Tongue (tissue), 2 donors: ENCODE measurements around the gene CD44. TPM values are rescaled to one million over a fixed set of nuclear protein-coding genes. Genes with fewer than 3 reads are reported as not detected.
"Not testable (repeated sequence)": the region's sequence is repeated elsewhere in the genome, so short reads cannot be mapped to it uniquely, and the experiment has no call there.

Source experiments
- DNase-seq: peaks from one replicate; pipeline ENCODE4 v3.0.0-alpha.2; 2015
- total RNA-seq: library from RNA; depleted of rRNA; stranded (reverse); fragments of >200 nt; gene quantifications from one replicate; pipeline ENCODE4 v1.2.3, GENCODE V29; 2014

The CD44 gene
- total RNA-seq, 1 donor from 2014 or later: 201 TPM

GRCh38 chr11:35214226-35214770, 75.3 kb downstream of the CD44 start:
- no peak for DNase-seq

- DNase-seq: no peak
Measured at GRCh38 chr11:35214792-35215193, 75.8 kb downstream of the CD44 start.

- no peak for DNase-seq
Measured at GRCh38 chr11:35215945-35216344, 77.0 kb downstream of the CD44 start.

GRCh38 chr11:35216962-35217678, 78.1 kb downstream of the CD44 start:
- DNase-seq: no peak

DNA sequence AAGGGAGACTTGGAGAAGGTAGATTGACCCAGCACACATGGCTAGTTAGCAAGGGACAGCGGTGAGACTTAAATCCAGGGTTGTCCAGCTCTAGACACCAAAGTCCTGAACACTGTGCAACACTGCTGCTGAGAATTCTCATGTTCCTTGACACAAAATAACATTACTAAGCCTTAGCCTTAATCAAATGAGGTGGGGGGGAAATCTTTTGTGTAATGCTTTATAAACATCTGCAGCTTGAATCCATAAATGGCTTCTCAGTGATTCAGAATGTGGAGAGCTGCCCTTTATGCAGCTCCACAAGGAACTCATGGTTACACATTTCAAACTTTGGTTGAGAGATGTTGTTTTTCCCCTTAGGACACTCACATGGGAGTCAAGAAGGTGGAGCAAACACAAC, 80.0 kb downstream of the CD44 start:
- no peak for DNase-seq

GRCh38 chr11:35223371-35223796, 84.4 kb downstream of the CD44 start:
- DNase-seq: peak; percentile 97

DNA sequence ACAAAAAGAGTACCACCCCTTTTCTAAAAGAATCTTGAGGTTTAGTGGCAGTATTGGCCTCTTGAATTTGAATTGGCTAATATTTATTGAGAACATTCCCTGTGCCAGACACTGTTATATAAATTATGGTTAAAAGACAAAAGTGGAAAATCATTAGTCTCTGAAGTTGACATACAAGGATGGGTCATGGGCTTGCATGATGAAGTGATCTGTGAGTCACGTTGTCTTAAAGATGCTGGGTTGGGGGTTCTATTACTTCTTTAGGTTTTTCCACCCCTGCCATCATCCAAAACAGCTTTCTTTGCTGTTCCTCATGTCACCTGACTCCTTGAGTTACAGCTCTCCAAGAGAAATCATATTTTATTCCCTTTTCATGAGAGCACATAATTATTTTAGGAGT, 85.0 kb downstream of the CD44 start:
- DNase-seq: no peak

DNA sequence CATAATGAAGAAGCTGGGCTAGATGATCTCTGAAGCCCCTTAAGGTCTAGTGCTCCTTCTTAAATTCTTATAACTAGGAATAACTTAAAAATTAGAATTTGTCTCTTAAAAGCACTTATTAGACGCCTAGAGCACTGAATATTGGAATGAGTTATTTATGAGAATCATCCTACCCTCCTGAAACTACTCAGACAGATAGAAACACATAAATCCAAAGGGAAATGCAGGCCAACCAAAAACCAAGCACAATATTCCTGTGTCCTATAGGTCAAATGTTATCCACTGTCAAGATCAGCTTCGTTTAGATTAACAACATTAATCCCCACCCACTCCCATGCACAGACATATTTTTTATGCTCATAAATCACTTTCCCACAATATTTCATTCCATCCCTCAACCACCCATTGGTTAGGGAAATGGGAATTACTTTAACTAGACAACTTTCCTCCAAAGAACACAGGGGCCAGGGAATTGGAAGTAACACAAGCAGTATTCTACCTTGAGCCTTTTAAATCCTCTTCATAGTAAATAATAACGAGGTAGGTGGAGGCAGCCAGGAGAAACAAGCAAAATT, 87.1 kb downstream of the CD44 start:
- DNase-seq: no peak

DNA sequence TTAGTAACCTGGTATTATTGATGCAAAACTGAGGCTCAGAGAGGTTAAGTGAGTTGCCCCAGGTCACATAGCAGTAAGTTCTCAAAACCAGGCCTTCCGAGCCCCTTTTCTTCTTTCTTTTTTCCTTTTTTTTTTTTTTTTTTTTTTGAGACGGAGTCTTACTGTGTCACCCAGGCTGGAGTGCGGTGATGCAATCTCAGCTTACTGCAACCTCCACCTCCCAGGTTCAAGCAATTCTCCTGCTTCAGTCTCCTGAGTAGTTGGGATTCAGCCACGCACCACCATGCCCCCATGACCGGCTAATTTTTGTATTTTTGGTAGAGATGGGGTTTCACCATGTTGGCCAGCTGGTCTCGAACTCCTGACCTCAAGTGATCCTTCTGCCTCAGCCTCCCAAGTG, 87.8 kb downstream of the CD44 start:
- DNase-seq: not testable (repeated sequence)

- no peak for DNase-seq
Measured at GRCh38 chr11:35227576-35228327, 88.8 kb downstream of the CD44 start.

DNA sequence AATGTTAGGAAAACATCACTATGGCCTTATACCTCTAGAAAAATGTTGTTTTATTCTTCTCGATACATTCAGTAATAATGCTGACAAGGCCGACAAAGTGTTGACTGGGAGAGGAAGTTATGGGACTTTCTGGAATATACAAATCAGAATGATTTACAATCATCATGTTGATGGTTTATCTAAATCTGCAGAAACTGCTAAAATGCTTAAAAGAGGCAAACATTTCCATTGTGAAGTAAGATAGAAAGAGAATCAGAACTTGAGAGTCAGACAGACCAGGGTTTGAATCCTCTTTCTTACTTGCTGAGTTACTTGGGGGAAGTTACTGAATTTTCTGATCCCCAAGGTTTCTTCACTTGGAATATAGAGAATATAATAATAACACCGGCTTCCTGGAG, 89.4 kb downstream of the CD44 start:
- DNase-seq: no peak

- no peak for DNase-seq
Measured at GRCh38 chr11:35230388-35230787, 91.4 kb downstream of the CD44 start.

DNA sequence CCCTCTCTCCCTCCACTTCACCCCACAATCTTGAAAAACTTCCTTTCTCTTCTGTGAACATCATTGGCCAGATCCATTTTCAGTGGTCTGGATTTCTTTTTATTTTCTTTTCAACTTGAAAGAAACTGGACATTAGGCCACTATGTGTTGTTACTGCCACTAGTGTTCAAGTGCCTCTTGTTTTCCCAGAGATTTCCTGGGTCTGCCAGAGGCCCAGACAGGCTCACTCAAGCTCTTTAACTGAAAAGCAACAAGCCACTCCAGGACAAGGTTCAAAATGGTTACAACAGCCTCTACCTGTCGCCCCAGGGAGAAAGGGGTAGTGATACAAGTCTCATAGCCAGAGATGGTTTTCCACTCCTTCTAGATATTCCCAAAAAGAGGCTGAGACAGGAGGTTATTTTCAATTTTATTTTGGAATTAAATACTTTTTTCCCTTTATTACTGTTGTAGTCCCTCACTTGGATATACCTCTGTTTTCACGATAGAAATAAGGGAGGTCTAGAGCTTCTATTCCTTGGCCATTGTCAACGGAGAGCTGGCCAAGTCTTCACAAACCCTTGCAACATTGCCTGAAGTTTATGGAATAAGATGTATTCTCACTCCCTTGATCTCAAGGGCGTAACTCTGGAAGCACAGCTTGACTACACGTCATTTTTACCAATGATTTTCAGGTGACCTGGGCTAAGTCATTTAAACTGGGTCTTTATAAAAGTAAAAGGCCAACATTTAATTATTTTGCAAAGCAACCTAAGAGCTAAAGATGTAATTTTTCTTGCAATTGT, 92.3 kb downstream of the CD44 start:
- no peak for DNase-seq

GRCh38 chr11:35232891-35233330, 93.9 kb downstream of the CD44 start:
- DNase-seq: no peak

- DNase-seq: no peak
Measured at GRCh38 chr11:35233518-35233917, 94.5 kb downstream of the CD44 start.

- no peak for DNase-seq
Measured at GRCh38 chr11:35234460-35235156, 95.6 kb downstream of the CD44 start.

GRCh38 chr11:35235157-35235468, 96.1 kb downstream of the CD44 start:
- DNase-seq: no peak

- DNase-seq: no peak
Measured at GRCh38 chr11:35235498-35235897, 96.5 kb downstream of the CD44 start.

DNA sequence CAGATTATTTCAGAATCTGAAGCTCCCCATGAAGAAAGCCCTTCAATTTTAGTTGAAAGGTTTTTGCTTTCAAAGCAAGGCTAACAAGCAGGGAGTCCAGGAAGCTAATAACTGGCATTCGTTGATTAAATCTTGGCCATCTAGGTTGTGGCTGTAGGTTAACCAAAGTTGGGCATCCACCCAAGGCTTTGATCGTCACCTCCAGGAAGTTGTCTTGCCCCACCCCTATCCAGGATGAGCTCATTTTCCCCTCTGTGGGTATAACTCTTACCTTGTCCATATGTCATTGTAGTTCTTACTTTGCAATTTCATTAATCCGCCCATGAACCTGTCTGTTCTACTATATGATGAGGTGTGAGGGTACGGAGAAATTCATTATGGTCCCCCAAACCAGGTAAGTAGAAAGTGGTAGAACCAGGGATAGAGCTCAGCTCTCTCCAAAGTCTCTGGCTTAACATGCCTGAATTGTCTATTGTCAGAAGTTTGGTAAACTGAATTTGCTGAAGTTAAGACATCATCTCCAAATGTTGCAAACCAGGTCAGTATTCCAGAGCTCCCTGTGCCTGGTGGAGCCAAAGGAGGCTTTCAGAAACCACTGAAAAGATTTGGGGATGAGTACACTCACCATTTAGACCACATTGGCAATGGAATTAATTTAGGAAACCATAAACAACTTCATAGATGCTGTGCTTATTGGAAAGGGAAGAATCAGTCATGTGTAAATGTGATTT, 97.1 kb downstream of the CD44 start:
- no peak for DNase-seq

DNA sequence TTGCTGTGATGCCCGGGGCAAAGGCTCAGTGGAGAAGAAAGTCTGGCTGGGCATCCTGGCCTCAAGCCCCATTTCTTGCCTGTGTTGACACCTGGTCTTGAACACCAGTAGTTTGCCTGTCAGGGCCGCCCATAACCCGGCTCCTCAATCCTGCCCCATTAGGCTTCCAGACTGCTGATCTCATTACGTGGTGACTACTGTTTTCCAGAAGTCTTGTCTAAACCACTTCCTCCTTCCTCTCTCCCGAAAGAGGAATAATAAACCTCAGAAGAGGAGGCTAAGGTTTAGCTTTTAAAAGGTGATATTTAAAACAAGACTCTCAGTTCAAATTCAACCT, 97.7 kb downstream of the CD44 start:
- DNase-seq: no peak

GRCh38 chr11:35237351-35237750, 98.4 kb downstream of the CD44 start:
- no peak for DNase-seq
